Stimulated activated naive CD8-positive, alpha-beta T cell treated with anti-CD3 and anti-CD28 coated beads, Interleukin-15, amount 100 ng/mL, for 72 hours (primary cell): ENCODE measurements around the gene TBC1D14.
"Not testable (repeated sequence)": the region's sequence is repeated elsewhere in the genome, so short reads cannot be mapped to it uniquely, and the experiment has no call there.

Source experiments
- ATAC-seq: fragments of 150-1000 bp; cut with Tn5 transposase; 2 replicates; pipeline ENCODE4 v1.10.0; 2021; ENCODE audit warnings: mild to moderate bottlenecking, moderate library complexity
- DNase-seq, 2 donors: peaks; one replicate each; pipeline ENCODE4 v3.0.0; 2021 to 2022
- H3K27ac Mint-ChIP-seq, 2 donors: one replicate each; pipeline ENCODE4 v1.8.0; 2022; ENCODE audit warnings: mild to moderate bottlenecking in 2 of 2, mixed read lengths in 2 of 2, moderate library complexity in 2 of 2
- H3K27me3 Mint-ChIP-seq: one replicate; pipeline ENCODE4 v1.8.0; 2022; ENCODE audit warnings: mixed read lengths
- H3K4me1 Mint-ChIP-seq: one replicate; pipeline ENCODE4 v1.8.0; 2022; ENCODE audit warnings: mild to moderate bottlenecking, mixed read lengths
- H3K4me3 Mint-ChIP-seq, 2 donors: one replicate each; pipeline ENCODE4 v1.8.0; 2022; ENCODE audit warnings: mild to moderate bottlenecking in 2 of 2, mixed read lengths in 2 of 2, moderate library complexity in 1 of 2
- H3K9me3 Mint-ChIP-seq, 2 donors: one replicate each; pipeline ENCODE4 v1.8.0; 2022; ENCODE audit warnings: mixed read lengths in 2 of 2

The TBC1D14 gene

DNA sequence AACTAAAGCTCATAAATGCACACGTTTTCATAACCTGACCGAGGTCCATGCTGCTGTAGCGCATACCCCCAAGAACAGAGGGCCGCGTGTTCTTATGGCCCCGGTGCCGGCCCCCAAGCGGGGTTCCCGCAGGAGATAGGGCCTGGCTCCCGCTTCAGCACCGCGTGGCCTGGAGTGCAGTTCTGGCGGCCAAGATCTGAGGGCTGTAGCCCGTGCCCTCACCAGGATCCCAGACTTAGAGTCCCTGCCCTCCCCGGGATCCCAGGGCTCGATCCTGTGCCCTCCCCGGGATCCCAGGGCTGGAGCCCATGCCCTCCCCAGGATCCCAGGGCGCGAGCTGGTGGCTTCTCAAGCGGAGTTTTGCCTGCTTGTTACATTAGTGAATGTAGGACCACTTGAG is 159.3 kb downstream of the TBC1D14 start:
- no peaks in the 10 kb centered on the region for H3K9me3 Mint-ChIP-seq
- DNase-seq (peak in 1 of 2 donors; percentile 21), ATAC-seq (no peak)
- H3K4me3 Mint-ChIP-seq: peak overlapping the region; percentile 95 to 98
- H3K27ac Mint-ChIP-seq: peak overlapping the region; percentile 97 to 98
- peaks cover 59% of the 10 kb centered on the region for H3K4me1 Mint-ChIP-seq
- peaks cover 7% of the 10 kb centered on the region for H3K27me3 Mint-ChIP-seq

DNA sequence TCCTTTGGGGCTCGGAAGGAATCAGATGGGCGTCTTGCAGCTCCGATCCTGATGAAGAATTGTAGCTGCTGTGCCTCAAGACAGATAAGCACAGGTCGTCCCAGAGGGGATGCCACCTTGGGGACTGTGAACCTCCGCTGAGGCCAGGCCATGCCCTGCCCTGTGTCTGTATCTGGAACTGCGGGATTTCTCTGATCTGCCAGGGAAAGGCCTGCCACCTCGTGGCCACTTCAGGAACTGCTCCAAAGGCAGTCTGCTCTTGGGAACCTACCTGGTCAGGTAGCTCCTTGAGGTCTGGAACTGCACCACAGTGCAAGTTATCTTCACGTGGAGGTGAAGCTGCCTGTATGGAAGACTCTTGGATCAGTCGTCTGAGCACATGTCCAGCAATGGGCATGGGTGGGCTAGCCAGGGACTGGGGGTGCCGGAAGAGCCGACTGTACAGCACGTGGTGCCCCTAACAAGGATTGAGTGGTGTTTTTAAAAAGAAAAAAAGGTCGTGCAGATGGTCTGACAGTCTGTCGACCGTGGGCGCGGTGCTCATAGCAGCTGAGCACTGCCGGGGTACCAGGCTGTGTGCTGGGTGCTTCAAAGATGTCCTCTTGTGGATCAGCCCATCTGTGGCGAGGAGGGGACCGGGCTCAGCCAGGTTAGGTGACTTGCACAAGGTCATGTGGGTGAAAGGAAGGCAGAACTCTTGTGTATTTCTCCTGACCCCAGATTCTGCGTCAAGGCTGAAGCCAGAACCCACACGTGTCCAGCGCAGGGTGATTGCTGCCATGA is 161.3 kb downstream of the TBC1D14 start:
- DNase-seq: peak; percentile 84 to 86
- Mint-ChIP-seq H3K9me3 (no peaks in the 10 kb centered on the region), H3K4me3 (peak overlapping the region in 1 of 2 donors; percentile 30), H3K4me1 (peaks cover 40% of the 10 kb centered on the region), H3K27me3 (peaks cover 7% of the 10 kb centered on the region), H3K27ac (no peak overlapping the region)
- ATAC-seq: peak; percentile 60

DNA sequence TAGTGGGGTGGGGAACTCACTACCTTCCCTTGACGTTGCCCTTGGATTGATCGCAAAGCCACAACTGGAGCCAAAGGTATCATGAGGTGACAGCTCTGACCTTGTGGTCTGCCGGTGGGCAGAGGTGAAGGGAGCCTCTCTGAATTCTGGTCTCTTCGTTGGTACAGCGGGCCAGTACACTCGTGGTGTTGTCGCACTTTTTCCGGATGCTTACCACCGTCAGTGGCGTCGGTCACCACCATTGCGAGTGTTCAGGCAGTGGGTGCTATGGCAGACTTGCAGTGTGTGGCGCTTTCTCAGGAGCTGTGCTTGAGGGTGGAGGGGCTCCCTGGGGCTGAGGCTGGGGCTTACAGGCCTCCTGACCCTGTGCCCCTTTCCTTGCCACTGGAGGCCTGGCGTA is 163.4 kb downstream of the TBC1D14 start:
- ATAC-seq (no peak), DNase-seq (no peak)
- Mint-ChIP-seq H3K4me1 (peaks cover 25% of the 10 kb centered on the region), H3K27me3 (peaks cover 7% of the 10 kb centered on the region), H3K27ac (no peak overlapping the region), H3K4me3 (no peak overlapping the region), H3K9me3 (no peaks in the 10 kb centered on the region)

DNA sequence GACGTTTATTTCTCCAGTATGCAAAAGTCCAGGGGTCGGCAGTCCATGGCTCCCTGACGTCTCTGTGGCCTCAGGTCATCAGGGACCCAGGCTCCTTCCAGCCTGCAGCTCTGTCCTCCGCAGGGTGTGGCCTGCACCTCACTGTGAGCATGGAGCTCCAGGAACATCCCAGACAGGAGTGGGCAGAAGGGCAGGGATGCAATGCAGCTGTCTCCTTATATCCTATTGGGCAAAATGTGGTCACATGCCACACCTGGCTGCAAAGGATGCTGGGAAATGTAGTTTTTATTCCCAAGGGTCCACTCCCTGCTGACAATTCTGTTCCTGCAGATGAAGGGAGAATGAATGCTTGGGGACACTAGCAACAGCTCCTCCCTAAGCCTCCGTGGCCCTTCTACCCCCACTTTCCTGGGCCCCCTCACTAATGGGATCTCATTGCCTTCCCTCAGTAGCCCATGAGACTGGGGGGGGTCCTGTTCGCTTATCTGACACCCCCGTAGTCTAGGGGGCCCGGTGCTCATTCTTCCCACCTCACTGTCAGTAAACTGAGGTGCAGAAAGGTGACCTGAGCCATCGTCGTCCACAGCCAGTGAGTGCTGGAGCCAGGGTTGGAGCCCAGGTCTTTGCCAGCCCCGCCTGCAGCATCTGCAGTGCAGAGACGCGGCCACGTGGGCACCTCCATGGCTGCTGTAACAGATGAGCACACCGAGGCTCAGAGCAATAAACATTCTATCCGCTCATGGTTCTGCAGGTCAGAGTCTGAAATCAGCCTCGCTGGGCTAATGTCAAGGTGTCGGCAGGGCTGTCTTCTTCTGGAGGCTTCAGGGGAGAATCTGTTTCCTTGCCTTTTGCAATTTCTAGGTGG is 164.1 kb downstream of the TBC1D14 start:
- no peak for ATAC-seq
- DNase-seq: peak in 1 of 2 donors; percentile 31
- Mint-ChIP-seq H3K4me3 (no peak overlapping the region), H3K27ac (no peak overlapping the region), H3K4me1 (peaks cover 19% of the 10 kb centered on the region), H3K9me3 (no peaks in the 10 kb centered on the region), H3K27me3 (peaks cover 7% of the 10 kb centered on the region)

DNA sequence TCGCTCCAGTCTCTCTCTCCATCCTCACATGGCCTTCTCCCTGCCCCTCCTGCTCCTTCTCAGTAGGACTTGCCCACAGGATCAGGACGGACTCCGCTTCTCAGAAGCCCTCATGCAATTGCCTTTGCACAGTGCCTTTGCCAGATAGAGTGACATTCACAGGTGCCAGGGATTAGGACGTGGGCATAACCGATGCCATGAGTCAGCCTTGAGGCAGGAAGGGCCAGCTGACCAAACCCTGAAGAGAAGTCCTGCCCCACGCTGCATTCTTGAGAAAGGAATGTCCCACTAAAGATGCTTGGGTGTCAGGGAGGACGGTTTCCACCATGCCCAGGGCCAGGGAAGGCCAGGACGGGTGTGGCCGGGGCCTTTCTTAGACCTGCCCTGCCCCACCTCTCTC is 164.8 kb downstream of the TBC1D14 start:
- Mint-ChIP-seq H3K4me3 (no peak overlapping the region), H3K27ac (peak overlapping the region in 1 of 2 donors; percentile 66)
- no peak for ATAC-seq

DNA sequence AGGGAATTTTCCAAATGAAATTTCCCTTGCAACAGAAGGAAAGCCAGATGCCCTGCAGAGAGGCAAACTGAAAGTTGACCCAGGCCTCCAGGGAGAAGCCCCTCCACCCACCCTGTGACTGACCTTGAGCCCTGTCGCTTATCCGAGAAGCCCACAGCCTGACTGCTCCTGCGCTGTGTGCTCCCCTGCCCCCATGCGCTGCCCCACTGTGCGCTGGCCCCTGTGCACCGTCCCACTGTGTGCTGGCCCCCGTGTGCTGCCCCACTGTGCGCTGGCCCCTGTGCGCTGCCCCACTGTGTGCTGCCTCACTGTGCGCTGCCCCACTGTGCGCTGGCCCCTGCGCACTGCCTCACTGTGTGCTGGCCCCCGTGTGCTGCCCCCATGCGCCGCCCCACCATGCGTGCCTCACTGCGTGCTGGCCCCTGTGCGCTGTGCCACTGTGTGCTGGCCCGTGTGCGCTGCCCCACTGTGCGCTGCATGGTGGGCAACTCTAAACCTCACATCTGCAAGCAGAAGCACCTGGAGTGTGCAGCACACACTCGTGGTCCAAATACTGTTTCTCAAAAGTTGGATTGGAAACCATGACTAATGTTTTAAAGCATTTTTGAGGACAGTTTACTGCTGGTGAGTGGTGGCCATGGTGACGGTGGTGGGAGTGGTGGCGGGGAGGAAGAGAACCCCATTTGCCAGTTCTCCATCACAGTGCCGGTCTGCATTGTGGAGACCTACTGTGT is 166.5 kb downstream of the TBC1D14 start:
- ATAC-seq (peak; percentile 55), DNase-seq (no peak)

More for the DNA sequence above, 164.8 kb downstream of the TBC1D14 start:
- DNase-seq: no peak
- Mint-ChIP-seq H3K4me1 (peaks cover 15% of the 10 kb centered on the region), H3K9me3 (no peaks in the 10 kb centered on the region), H3K27me3 (peaks cover 7% of the 10 kb centered on the region)

DNA sequence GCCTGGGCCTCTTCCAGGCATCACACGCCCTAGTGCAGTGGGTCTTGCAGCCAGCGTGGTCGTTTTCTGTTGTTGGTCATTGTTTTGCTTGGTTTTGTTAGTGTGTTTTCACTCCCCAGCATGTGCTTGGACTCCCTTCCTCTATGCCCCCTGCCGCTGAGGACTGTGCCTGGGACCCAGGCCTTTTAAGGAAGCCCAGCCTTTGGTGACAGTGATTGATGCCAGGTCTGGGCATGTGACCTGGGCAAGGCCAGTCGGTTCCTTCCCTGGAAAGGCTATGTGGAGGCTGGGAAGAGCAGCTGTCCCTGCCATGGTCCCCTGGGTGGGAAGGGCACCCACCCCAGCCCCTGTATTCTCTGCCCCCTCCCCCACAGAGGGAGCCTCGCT is 167.1 kb downstream of the TBC1D14 start:
- peaks cover 9% of the 10 kb centered on the region for H3K27me3 Mint-ChIP-seq
- H3K4me1 Mint-ChIP-seq: no peaks in the 10 kb centered on the region
- no peak for DNase-seq
- H3K4me3 Mint-ChIP-seq: no peak overlapping the region
- no peaks in the 10 kb centered on the region for H3K9me3 Mint-ChIP-seq
- no peak overlapping the region for H3K27ac Mint-ChIP-seq
- ATAC-seq: no peak

More for the DNA sequence above, 166.5 kb downstream of the TBC1D14 start:
- Mint-ChIP-seq H3K27ac (no peak overlapping the region), H3K4me3 (no peak overlapping the region), H3K9me3 (no peaks in the 10 kb centered on the region), H3K27me3 (peaks cover 5% of the 10 kb centered on the region), H3K4me1 (no peaks in the 10 kb centered on the region)

DNA sequence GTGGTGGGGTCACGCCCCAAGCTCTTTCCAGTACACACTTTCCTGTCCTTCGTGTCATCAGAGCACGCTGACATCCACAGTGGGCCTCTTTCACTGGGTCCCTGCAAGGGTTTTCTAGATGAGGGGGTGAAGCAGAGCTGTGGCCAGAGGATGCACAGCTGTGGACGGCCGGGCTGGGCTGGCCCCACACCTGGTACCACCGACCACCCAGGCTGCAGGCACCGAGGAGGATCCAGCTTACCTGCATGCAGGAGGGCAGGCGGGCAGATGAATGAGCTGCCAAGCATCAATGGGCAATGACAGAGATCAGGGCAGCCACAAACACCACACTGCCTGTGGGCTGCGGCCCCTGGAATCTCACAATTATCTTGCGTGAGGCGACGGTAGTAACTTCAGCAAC is 167.7 kb downstream of the TBC1D14 start:
- no peak overlapping the region for H3K4me3 Mint-ChIP-seq

DNA sequence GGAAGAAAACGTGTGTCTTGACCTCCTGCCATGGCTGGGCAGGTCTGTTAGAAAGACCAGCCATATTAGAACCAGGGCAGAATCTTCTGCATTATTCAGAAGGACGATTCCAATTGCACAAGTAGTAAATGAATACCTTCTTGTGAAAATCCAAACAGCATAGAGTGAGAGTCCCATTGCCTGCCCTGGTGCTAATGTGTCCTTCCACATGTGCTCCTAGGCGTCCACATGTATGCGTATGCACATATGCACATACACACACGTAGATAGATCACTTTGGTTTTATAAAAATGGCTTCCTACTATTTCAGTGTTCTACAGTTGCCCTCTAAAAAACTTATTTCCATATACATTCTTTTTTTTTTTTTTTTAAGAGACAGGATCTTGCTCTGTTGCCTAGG is 168.4 kb downstream of the TBC1D14 start:
- Mint-ChIP-seq H3K4me1 (no peaks in the 10 kb centered on the region), H3K9me3 (no peaks in the 10 kb centered on the region), H3K4me3 (no peak overlapping the region), H3K27me3 (peaks cover 20% of the 10 kb centered on the region), H3K27ac (no peak overlapping the region)
- ATAC-seq: no peak
- DNase-seq: no peak

More for the DNA sequence above, 167.7 kb downstream of the TBC1D14 start:
- no peaks in the 10 kb centered on the region for H3K9me3 Mint-ChIP-seq
- no peaks in the 10 kb centered on the region for H3K4me1 Mint-ChIP-seq
- ATAC-seq: no peak
- peaks cover 15% of the 10 kb centered on the region for H3K27me3 Mint-ChIP-seq
- DNase-seq: no peak
- H3K27ac Mint-ChIP-seq: no peak overlapping the region

DNA sequence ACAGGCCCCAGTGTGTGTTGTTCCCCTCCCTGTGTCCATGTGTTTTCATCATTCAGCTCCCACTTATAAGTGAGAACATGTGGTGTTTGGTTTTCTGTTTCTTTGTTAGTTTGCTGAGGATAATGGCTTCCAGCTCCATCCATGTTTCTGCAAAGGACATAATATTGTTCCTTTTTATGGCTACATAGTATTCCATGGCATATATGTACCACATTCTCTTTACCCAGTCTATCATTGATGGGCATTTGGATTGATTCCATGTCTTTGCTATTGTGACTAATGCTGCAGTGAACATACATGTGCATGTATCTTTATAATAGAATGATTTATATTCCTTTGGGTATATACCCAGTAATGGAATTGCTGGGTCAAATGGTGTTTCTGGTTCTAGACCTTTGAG is 169.9 kb downstream of the TBC1D14 start:
- H3K4me3 Mint-ChIP-seq, DNase-seq, H3K4me1 Mint-ChIP-seq, ATAC-seq, H3K27ac Mint-ChIP-seq, H3K9me3 Mint-ChIP-seq: not testable (repeated sequence)
- H3K27me3 Mint-ChIP-seq: peaks cover 34% of the 10 kb centered on the region

DNA sequence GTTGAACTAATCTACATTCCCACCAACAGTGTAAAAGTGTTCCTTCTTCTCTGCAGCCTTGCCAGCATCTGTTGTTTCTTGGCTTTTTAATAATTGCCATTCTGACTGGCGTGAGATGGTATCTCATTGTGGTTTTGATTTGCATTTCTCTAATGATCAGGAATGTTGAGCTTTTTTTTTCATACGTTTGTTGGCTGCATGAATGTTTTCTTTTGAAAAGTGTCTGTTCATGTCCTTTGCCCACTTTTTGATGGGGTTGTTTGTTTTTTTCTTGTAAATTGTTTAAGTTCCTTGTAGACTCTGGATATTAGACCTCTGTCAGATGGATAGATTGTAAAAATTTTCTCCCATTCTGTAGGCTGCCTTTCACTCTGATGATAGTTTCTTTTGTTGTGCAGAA is 170.3 kb downstream of the TBC1D14 start:
- not testable (repeated sequence) for H3K4me3 Mint-ChIP-seq, H3K4me1 Mint-ChIP-seq, H3K27ac Mint-ChIP-seq, ATAC-seq, DNase-seq, H3K9me3 Mint-ChIP-seq
- H3K27me3 Mint-ChIP-seq: peaks cover 38% of the 10 kb centered on the region
